Measurements from ENCODE around the gene MAML3. TPM values are rescaled to one million over a fixed set of nuclear protein-coding genes. Genes with fewer than 3 reads are reported as not detected.

MAML3 gene
- polyA plus RNA-seq, 12 donors, result 3.9 to 17.0 (median 4.6) TPM; not detected in 1

- DNase-seq, result no peak
Measured at GRCh38 chr4:139686988-139687387, 467.0 kb downstream of the MAML3 start.

- no peak for DNase-seq
Measured at GRCh38 chr4:139686130-139686529, 467.9 kb downstream of the MAML3 start.

- no peak for DNase-seq
Measured at GRCh38 chr4:139685180-139685579, 468.8 kb downstream of the MAML3 start.

GRCh38 chr4:139684351-139684750 is 469.6 kb downstream of the MAML3 start:
- DNase-seq, result no peak

- DNase-seq, result no peak
Measured at GRCh38 chr4:139682741-139683151, 471.2 kb downstream of the MAML3 start.

- DNase-seq, result no peak
Measured at GRCh38 chr4:139682309-139682708, 471.7 kb downstream of the MAML3 start.

- DNase-seq, result no peak
Measured at GRCh38 chr4:139676913-139677585, 476.9 kb downstream of the MAML3 start.

GRCh38 chr4:139676365-139676764 is 477.6 kb downstream of the MAML3 start:
- DNase-seq, result no peak

GRCh38 chr4:139675651-139676050 is 478.3 kb downstream of the MAML3 start:
- no peak for DNase-seq

- DNase-seq, result no peak
Measured at GRCh38 chr4:139674875-139675550, 479.0 kb downstream of the MAML3 start.

GRCh38 chr4:139672732-139673131 is 481.3 kb downstream of the MAML3 start:
- no peak for DNase-seq

GRCh38 chr4:139672215-139672614 is 481.8 kb downstream of the MAML3 start:
- DNase-seq, result no peak

GRCh38 chr4:139670775-139671174 is 483.2 kb downstream of the MAML3 start:
- no peak for DNase-seq

- no peak for DNase-seq
Measured at GRCh38 chr4:139669890-139670289, 484.1 kb downstream of the MAML3 start.

GRCh38 chr4:139669335-139669734 is 484.6 kb downstream of the MAML3 start:
- no peak for DNase-seq

- no peak for DNase-seq
Measured at GRCh38 chr4:139668658-139669201, 485.3 kb downstream of the MAML3 start.

- no peak for DNase-seq
Measured at GRCh38 chr4:139668036-139668435, 485.9 kb downstream of the MAML3 start.

Other genes with a start within 250 kb of the MAML3 start
- 10 to 100 TPM in 11 of 12 donors, not detected in 1; 30.9 to 68.6 (median 54.4) TPM for gene SCOC, start 219.5 kb upstream of the MAML3 start, polyA plus RNA-seq (ENCODE audit: insufficient read length in 12 of 12)

All from muscle of arm (tissue), 12 donors.